ENCODE measurements around the gene RRP36.

RRP36 gene

GRCh38 chr6:43070028-43070632, 48.7 kb downstream of the RRP36 start:
- DNase-seq (ENCODE audit: low spot score), result peak; percentile 79

GRCh38 chr6:43074847-43075669, 53.6 kb downstream of the RRP36 start:
- no peak for DNase-seq (ENCODE audit: low spot score)

GRCh38 chr6:43075670-43076463, 54.4 kb downstream of the RRP36 start, which contains the start of gene PTK7:
Gene PTK7 (plus strand): TSS chr6:43076314. CDS start chr6:43076489, 175 bp downstream.
- DNase-seq (ENCODE audit: low spot score), result peak; percentile 64

GRCh38 chr6:43076464-43077332, 55.3 kb downstream of the RRP36 start:
- DNase-seq (ENCODE audit: low spot score), result no peak

- no peak for DNase-seq (ENCODE audit: low spot score)
Observed at GRCh38 chr6:43077333-43077809, 55.9 kb downstream of the RRP36 start.

- DNase-seq (ENCODE audit: low spot score), result no peak
Observed at GRCh38 chr6:43077981-43078511, 56.6 kb downstream of the RRP36 start.

- DNase-seq (ENCODE audit: low spot score), result no peak
Observed at GRCh38 chr6:43078691-43079090, 57.3 kb downstream of the RRP36 start.
